Measurements from ENCODE around the gene ADIRF.

DNA sequence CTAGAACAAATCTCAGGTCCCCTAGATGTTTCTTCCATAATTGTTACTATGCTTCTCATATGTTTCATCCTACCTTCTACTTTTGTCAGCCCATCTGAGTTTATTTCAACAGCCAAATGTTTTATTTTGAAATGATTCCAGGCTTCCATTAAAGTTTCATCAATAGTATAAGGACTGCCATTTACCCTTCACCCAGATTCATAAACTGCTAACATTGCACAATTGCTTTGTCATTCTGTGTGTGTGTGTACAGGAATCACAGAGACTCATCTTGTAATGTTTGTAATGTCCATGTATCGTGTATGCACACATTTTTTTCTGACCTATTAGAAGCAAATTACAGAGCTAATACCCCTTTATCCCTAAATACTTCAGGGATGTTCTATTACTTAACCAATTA lies 36.4 kb upstream of the ADIRF start:
- TF ChIP-seq EZH2 (IDR thresholded peaks at IDR 0.05) (no peak), EZH2phosphoT487 (IDR thresholded peaks at IDR 0.05) (no peak)
- TF ChIP-seq, protein P1, sequence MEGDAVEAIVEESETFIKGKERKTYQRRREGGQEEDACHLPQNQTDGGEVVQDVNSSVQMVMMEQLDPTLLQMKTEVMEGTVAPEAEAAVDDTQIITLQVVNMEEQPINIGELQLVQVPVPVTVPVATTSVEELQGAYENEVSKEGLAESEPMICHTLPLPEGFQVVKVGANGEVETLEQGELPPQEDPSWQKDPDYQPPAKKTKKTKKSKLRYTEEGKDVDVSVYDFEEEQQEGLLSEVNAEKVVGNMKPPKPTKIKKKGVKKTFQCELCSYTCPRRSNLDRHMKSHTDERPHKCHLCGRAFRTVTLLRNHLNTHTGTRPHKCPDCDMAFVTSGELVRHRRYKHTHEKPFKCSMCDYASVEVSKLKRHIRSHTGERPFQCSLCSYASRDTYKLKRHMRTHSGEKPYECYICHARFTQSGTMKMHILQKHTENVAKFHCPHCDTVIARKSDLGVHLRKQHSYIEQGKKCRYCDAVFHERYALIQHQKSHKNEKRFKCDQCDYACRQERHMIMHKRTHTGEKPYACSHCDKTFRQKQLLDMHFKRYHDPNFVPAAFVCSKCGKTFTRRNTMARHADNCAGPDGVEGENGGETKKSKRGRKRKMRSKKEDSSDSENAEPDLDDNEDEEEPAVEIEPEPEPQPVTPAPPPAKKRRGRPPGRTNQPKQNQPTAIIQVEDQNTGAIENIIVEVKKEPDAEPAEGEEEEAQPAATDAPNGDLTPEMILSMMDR (IDR thresholded peaks at IDR 0.05): no peak
